ENCODE results near the gene ACTRT3.

DNA sequence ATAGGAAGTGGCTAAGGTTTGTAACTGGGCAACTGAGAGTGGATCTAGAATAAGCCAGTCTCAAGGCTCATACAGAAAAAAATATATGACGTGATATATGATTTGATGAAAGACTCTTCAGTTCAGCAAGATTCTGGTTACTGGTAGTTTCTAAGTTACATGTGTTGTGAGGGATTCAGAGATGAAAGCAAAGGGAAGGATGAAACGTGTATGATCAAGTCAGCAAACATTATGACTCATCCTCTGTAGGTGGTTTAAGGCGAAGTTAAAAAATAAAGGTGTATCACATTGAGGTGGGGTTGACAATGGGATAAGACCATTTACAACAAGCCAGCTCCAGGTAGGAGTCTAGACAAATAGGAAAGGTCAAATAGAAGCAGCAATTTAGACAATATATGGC, 20.7 kb downstream of the ACTRT3 start:
- no peak for TF ChIP-seq CTCF (IDR thresholded peaks at IDR 0.05)
- no peak for TF ChIP-seq EP300 (IDR thresholded peaks at IDR 0.05)
